Lung (tissue), 12 donors: ENCODE results near the gene RASD1. TPM values are rescaled to one million over a fixed set of nuclear protein-coding genes. Genes with fewer than 3 reads are reported as not detected.

Source experiments
- ATAC-seq: fragments of 200-7000 bp; cut with Tn5 transposase; one replicate; pipeline ENCODE4 v1.9.1; 2020; ENCODE audit warnings: moderate number of reproducible peaks; ENCODE audit not compliant: insufficient read depth, low FRiP score
- DNase-seq, 3 donors: peaks; one replicate each; pipeline ENCODE4 v3.0.0-alpha.2; 2013 to 2017
- H3K27ac ChIP-seq, 2 donors: one replicate each; pipeline ENCODE4 v1.5.1; 2013; ENCODE audit warnings: mild to moderate bottlenecking in 2 of 2, moderate library complexity in 2 of 2, control low read depth in 1 of 2, inconsistent platforms in 1 of 2, low read depth in 1 of 2, low read length in 1 of 2
- H3K27me3 ChIP-seq, 3 donors: one replicate each; pipeline ENCODE4 v1.5.1; 2013; ENCODE audit warnings: low read length in 2 of 3; ENCODE audit not compliant: control insufficient read depth in 3 of 3, insufficient read depth in 3 of 3
- H3K36me3 ChIP-seq, 4 donors: one replicate each; pipeline ENCODE4 v1.5.1; 2013; ENCODE audit warnings: low read length in 4 of 4, mild to moderate bottlenecking in 1 of 4, moderate library complexity in 1 of 4; ENCODE audit not compliant: control insufficient read depth in 4 of 4, insufficient read depth in 4 of 4
- H3K4me1 ChIP-seq, 5 donors: one replicate each; pipeline ENCODE4 v1.5.1; 2013; ENCODE audit warnings: low read length in 5 of 5, mild to moderate bottlenecking in 2 of 5, moderate library complexity in 1 of 5; ENCODE audit not compliant: control insufficient read depth in 5 of 5, insufficient read depth in 5 of 5
- H3K4me3 ChIP-seq: one replicate; pipeline ENCODE4 v1.5.1; 2013; ENCODE audit warnings: mild to moderate bottlenecking, control low read depth, moderate library complexity
- H3K9ac ChIP-seq, 2 donors: one replicate each; pipeline ENCODE4 v1.5.1; 2013; ENCODE audit warnings: low read length in 2 of 2, control low read depth in 1 of 2; ENCODE audit not compliant: insufficient read depth in 1 of 2
- H3K9me3 ChIP-seq, 4 donors: one replicate each; pipeline ENCODE4 v1.5.1; 2013; ENCODE audit warnings: low read length in 3 of 4, mild to moderate bottlenecking in 1 of 4, moderate library complexity in 1 of 4; ENCODE audit not compliant: control insufficient read depth in 4 of 4, insufficient read depth in 3 of 4
- WGBS, 2 donors: extraction: QIAGEN DNeasy Blood & Tissue Kit; methylation state at CpG; one replicate each; pipeline ENCODE4 v1.1.7; 2013; 5-methylcytosine and 5-hydroxymethylcytosine counted together
- polyA plus RNA-seq, 2 donors: library from polyadenylated mRNA; stranded (reverse); fragments of 200-250 nt; gene quantifications; one replicate each; pipeline ENCODE4 v1.2.1, GENCODE V29; 2013
- total RNA-seq, 2 donors: library from RNA; depleted of rRNA in 1 of 2; stranded (reverse); fragments of >200 nt in 1 of 2; gene quantifications; one replicate each; pipeline ENCODE4 v1.2.1, GENCODE V29; 2014 to 2021
- TF ChIP-seq, protein P1 (sequence below): IDR thresholded peaks from 2 replicates; pipeline ENCODE4 v1.5.1; 2012; ENCODE audit warnings: mild to moderate bottlenecking; ENCODE audit errors: control extremely low read depth, extremely low read depth
- donor health status: control.
- donor health status: control.
- donor health status: Bipolar disorder and iron deficiency.
- donor health status: healthy.
- donor health status: DM: yes; HTN: yes; CAD: no.

Gene RASD1
- total and polyA plus RNA-seq, 4 donors: 3.8 to 53.8 (median 12.4) TPM

DNA sequence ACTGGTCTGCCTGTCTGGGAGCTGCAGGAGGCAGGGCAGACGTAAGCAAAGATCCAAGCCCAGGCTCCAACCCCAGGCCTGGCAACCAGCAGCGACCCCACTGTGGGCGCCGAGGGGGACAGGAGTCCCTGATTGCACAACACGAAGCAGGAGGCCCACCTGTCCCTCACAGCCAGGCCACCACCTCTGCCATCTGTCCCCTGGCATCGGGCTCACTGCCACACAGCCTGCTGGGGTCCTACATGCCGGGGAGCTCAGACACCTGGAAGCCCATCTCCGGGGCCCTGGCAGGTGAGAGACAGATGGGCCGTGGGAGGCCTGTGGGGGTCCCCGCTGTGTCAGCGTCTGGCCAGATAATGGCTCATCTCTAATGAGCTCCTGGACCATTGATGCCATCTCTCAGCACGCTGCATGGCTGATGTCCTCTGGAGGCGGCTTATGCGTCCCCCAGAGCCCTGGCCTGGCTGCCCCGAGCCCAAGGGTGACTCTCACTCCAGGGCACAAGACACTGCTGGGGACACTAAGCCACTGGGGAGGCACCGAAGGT is 11.3 kb upstream of the RASD1 start:
- Histone ChIP-seq H3K27ac (peak overlapping the region in 1 of 2 donors; percentile 73), H3K9ac (no peak overlapping the region), H3K4me3 (no peak overlapping the region), H3K27me3 (no peaks in the 10 kb centered on the region), H3K4me1 (peaks cover 0 to 11% (median 0%) of the 10 kb centered on the region in 5 donors), H3K9me3 (no peaks in the 10 kb centered on the region), H3K36me3 (no peaks in the 10 kb centered on the region)
- TF ChIP-seq, protein P1, sequence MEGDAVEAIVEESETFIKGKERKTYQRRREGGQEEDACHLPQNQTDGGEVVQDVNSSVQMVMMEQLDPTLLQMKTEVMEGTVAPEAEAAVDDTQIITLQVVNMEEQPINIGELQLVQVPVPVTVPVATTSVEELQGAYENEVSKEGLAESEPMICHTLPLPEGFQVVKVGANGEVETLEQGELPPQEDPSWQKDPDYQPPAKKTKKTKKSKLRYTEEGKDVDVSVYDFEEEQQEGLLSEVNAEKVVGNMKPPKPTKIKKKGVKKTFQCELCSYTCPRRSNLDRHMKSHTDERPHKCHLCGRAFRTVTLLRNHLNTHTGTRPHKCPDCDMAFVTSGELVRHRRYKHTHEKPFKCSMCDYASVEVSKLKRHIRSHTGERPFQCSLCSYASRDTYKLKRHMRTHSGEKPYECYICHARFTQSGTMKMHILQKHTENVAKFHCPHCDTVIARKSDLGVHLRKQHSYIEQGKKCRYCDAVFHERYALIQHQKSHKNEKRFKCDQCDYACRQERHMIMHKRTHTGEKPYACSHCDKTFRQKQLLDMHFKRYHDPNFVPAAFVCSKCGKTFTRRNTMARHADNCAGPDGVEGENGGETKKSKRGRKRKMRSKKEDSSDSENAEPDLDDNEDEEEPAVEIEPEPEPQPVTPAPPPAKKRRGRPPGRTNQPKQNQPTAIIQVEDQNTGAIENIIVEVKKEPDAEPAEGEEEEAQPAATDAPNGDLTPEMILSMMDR: no peak
- no peak for DNase-seq
- WGBS, 2 donors: 89 to 96% methylated on average over 16 of the region's 16 CpGs
- no peak for ATAC-seq

DNA sequence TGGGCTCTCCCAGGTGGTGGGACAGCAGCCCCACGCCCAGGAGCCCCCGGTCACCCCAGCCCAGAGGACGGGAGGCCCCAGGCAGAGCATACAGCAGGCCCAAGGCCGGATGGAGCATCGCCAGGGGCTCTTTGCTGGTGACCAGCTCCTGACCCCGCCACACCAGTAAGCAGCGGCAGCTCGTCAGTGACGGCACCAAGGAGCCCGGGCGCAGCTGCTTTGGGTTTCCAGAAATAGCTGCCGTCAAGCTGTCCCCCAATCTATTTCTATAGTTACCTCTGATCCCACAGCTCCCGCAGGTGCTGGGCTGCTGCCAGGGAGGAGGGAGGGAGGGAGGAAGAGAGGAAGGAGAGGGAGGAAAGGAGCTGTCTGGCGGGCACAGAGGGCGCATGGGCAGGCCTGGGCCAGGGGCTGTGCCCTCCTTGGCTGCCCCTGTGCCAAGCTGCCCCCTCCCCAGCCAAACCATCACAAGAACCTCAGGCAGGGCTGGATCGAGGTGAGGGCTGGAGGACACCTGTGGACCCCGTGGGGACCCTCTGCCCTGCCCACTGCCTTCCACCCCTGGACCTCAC is 10.8 kb upstream of the RASD1 start:
- ATAC-seq (no peak), DNase-seq (peak in 2 of 3 donors; percentile 28 to 36)
- Histone ChIP-seq H3K4me3 (no peak overlapping the region), H3K9ac (no peak overlapping the region), H3K27me3 (no peaks in the 10 kb centered on the region), H3K36me3 (no peaks in the 10 kb centered on the region), H3K27ac (peak overlapping the region; percentile 29 to 73), H3K4me1 (peaks cover 0 to 11% (median 0%) of the 10 kb centered on the region in 5 donors), H3K9me3 (no peaks in the 10 kb centered on the region)
- WGBS, 2 donors: 59 to 63% methylated on average over 17 of the region's 17 CpGs
- TF ChIP-seq, protein P1: no peak

DNA sequence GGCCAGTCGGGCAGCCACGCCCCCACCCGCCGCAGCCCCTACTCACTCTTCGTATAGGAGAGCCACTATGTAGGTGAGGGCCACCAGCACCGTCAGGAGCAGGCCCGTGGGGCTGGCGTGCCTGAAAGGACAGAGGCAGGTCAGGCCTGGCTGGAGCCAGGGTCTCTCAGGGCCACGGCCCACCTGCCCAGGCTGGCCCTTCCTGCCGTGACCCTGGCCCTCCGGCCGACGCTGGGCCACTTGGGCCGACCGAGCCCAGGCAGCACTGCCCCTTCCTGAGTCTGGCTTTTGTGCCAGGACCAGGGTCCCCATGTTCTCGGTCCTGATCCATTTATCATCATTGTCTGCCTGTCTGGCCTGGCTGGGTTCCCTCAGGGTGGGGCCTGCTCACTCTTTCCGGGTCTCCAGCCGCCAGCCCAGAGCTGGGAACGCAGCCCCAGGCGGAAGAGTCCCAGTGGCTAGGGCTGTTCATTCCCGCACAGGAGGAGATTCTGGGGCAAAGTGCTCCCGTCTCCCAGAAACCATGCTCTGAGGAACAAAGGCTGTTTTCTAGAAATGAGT is 10.1 kb upstream of the RASD1 start:
- no peaks in the 10 kb centered on the region for H3K36me3 ChIP-seq
- H3K9me3 ChIP-seq: no peaks in the 10 kb centered on the region
- TF ChIP-seq, protein P1: no peak
- peaks cover 0 to 11% (median 0%) of the 10 kb centered on the region in 5 donors for H3K4me1 ChIP-seq
- H3K27me3 ChIP-seq: no peaks in the 10 kb centered on the region
- H3K9ac ChIP-seq: no peak overlapping the region
- DNase-seq (no peak), ATAC-seq (no peak)
- H3K27ac ChIP-seq: peak overlapping the region; percentile 29 to 73
- WGBS, 2 donors: 74 to 84% methylated on average over 20 to 22 of the region's 22 CpGs
- no peak overlapping the region for H3K4me3 ChIP-seq
